Measurements from ENCODE around the gene LETMD1.

- TF ChIP-seq USF2 (IDR thresholded peaks at IDR 0.05) (no peak), TP53 (CRISPR knock-in tag; IDR thresholded peaks at IDR 0.05) (no peak), CTCF (IDR thresholded peaks at IDR 0.05) (no peak), HMGXB4 (CRISPR knock-in tag; IDR thresholded peaks at IDR 0.05; ENCODE audit: borderline replicate concordance) (no peak), POLR2A (IDR thresholded peaks at IDR 0.05; ENCODE audit: low read length) (no peak), HDAC2 (IDR thresholded peaks at IDR 0.05) (no peak), ZFP36 (IDR thresholded peaks at IDR 0.05; ENCODE audit: borderline replicate concordance, partially characterized antibody) (no peak)
Observed at GRCh38 chr12:51062631-51063397, 14.7 kb downstream of the LETMD1 start.
